Measurements from ENCODE around the gene NELL1. TPM values are rescaled to one million over a fixed set of nuclear protein-coding genes. Genes with fewer than 3 reads are reported as not detected.

The NELL1 gene
- total RNA-seq, 4 donors from 2014 or later = not detected

DNA sequence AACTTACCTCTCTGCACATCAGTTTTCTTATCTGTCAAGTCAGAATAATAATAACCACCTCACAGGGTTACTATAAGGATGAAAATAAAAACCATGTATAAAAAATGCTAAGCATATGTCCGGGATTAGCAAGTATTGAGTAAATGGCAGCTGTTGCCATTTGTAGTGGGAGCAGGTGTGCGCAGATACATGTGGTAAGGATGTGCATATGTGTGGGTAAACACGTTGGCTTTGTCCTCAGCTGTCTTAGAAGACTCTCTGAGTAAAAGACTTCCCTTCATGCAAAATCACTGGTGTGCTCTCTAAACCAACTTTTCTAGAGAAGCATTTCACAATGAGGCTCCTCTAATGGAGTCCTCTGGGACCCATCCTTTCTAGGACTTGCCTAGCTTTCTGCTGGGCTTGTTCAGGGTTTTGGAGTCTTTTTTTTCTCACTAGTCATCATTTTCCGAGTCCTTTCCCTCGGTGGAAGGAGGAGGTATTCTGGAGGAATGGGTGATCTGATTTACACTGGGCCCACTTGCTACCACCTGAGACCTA is 62.4 kb downstream of the NELL1 start:
- no peak for DNase-seq
- intact Hi-C loops (cut with DNase I) = no loop called here
- Histone ChIP-seq H3K9me3 (no peaks in the 10 kb centered on the region), H3K27ac (no peak overlapping the region), H3K36me3 (no peaks in the 10 kb centered on the region), H3K4me3 (replicated peaks in 1 of 3) (no peak overlapping the region), H3K4me1 (no peaks in the 10 kb centered on the region), H3K27me3 (no peaks in the 10 kb centered on the region)
- 75 to 83% methylated on average over 5 of the region's 5 CpGs for WGBS, 2 donors
- TF ChIP-seq POLR2A (IDR thresholded peaks at IDR 0.05) = no peak
- TF ChIP-seq, protein P1, sequence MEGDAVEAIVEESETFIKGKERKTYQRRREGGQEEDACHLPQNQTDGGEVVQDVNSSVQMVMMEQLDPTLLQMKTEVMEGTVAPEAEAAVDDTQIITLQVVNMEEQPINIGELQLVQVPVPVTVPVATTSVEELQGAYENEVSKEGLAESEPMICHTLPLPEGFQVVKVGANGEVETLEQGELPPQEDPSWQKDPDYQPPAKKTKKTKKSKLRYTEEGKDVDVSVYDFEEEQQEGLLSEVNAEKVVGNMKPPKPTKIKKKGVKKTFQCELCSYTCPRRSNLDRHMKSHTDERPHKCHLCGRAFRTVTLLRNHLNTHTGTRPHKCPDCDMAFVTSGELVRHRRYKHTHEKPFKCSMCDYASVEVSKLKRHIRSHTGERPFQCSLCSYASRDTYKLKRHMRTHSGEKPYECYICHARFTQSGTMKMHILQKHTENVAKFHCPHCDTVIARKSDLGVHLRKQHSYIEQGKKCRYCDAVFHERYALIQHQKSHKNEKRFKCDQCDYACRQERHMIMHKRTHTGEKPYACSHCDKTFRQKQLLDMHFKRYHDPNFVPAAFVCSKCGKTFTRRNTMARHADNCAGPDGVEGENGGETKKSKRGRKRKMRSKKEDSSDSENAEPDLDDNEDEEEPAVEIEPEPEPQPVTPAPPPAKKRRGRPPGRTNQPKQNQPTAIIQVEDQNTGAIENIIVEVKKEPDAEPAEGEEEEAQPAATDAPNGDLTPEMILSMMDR (IDR thresholded peaks at IDR 0.05) = no peak

DNA sequence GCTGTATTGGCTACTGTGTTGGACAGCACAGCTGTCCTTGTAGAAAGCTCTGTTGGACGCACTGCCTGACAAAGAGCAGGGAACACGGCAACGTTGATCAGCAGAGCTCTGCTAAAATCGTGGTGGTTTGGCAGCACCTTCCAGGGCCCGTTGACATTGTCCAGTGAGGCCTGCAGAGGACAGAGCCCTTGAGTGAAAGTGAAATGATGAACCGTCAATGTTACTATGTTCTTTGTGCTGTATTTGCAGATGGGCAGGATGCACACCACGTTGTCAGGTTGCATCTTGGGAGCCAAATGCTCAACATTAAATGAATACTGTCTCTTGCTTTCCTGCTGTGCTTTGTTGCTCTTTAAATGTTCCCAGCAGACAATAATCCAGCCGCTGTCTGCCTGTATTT is 69.7 kb downstream of the NELL1 start:
- Histone ChIP-seq H3K4me3 (replicated peaks in 1 of 3) (no peak overlapping the region), H3K4me1 (no peaks in the 10 kb centered on the region), H3K36me3 (no peaks in the 10 kb centered on the region), H3K27me3 (no peaks in the 10 kb centered on the region), H3K27ac (no peak overlapping the region), H3K9me3 (no peaks in the 10 kb centered on the region)
- WGBS, 2 donors = 35 to 41% methylated on average over 8 of the region's 8 CpGs
- TF ChIP-seq, protein P1 (IDR thresholded peaks at IDR 0.05) = no peak
- no peak for TF ChIP-seq POLR2A (IDR thresholded peaks at IDR 0.05)
- intact Hi-C loops (cut with DNase I) = no loop called here
- DNase-seq = no peak

DNA sequence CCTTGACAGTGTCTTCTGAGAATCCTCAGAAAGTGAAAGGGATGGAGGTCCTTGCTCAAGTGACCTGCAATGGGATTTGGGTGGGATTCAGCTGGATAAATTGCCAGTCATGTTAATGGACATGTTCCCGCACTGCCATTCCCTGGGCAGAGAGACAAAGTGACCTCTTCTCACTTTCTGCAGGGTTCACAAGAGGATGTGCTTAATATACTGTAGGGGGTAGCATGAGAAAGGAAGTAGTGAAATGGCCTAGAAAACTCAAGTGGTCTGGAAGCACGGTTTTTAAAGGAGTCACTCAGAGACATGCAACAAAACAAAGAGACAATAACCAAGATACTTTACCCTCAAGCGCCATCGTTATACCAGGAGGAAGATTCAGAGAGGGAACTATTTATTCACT is 70.2 kb downstream of the NELL1 start:
- no peak overlapping the region for H3K4me3 ChIP-seq (replicated peaks in 1 of 3)
- TF ChIP-seq, protein P1 (IDR thresholded peaks at IDR 0.05) = no peak
- TF ChIP-seq POLR2A (IDR thresholded peaks at IDR 0.05) = no peak
- no peaks in the 10 kb centered on the region for H3K4me1 ChIP-seq
- H3K27me3 ChIP-seq = no peaks in the 10 kb centered on the region
- 44 to 50% methylated on average over 4 of the region's 4 CpGs for WGBS, 2 donors
- intact Hi-C loops (cut with DNase I) = no loop called here
- H3K36me3 ChIP-seq = no peaks in the 10 kb centered on the region
- no peak overlapping the region for H3K27ac ChIP-seq
- no peak for DNase-seq
- H3K9me3 ChIP-seq = no peaks in the 10 kb centered on the region

DNA sequence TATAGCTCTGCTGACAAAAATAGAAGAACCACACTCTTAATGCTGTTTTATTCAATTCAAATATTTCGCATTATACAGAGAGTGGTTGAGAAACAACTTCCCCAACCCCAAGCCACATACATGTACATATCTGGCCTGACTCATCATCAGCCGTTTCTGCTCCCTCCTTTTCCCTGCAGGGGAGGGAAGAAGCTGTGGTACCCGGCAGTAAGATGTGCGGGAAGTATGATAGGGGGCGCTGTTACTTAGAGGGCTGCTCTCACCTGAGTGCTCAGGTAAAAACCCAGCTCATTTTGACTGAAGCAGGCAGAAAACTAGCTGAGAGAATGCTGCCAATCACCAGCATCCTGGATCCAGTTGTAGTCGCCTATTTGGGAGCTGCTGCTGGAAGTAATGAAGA is 85.5 kb downstream of the NELL1 start:
- Histone ChIP-seq H3K4me1 (no peaks in the 10 kb centered on the region), H3K27me3 (no peaks in the 10 kb centered on the region), H3K4me3 (replicated peaks in 1 of 3) (no peak overlapping the region), H3K9me3 (no peaks in the 10 kb centered on the region), H3K27ac (no peak overlapping the region), H3K36me3 (no peaks in the 10 kb centered on the region)
- intact Hi-C loops (cut with DNase I) = no loop called here
- no peak for TF ChIP-seq POLR2A (IDR thresholded peaks at IDR 0.05)
- TF ChIP-seq, protein P1 (IDR thresholded peaks at IDR 0.05) = no peak
- DNase-seq = no peak
- 15 to 16% methylated on average over 6 of the region's 6 CpGs for WGBS, 2 donors

DNA sequence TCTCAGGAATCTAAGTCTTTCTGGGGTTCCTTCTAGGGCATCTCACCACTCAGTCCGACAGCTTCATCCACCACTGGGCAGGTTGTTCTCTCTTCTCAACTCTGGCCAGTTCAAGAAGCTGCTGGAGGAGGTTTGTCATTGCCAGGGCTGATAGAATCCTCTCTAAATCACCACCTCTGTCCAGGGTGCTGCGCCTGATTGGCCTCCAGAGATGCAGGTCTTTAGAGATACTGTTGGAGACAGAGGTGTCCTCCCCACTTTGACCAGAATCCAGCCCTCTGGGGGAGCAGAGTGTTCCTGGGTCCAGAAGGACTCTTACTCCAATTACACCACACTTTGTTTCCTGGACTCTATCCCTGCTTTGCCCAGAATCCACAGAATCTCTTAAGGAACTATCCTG is 90.2 kb downstream of the NELL1 start:
- Histone ChIP-seq H3K27me3 (no peaks in the 10 kb centered on the region), H3K36me3 (no peaks in the 10 kb centered on the region), H3K9me3 (no peaks in the 10 kb centered on the region), H3K27ac (no peak overlapping the region), H3K4me3 (replicated peaks in 1 of 3) (no peak overlapping the region), H3K4me1 (no peaks in the 10 kb centered on the region)
- 85 to 88% methylated on average over 2 of the region's 2 CpGs for WGBS, 2 donors
- TF ChIP-seq, protein P1 (IDR thresholded peaks at IDR 0.05) = no peak
- TF ChIP-seq POLR2A (IDR thresholded peaks at IDR 0.05) = no peak
- intact Hi-C loops (cut with DNase I) = no loop called here
- DNase-seq = no peak
